AG04450 (cell line): ENCODE measurements around the gene RIPK4. TPM values are rescaled to one million over a fixed set of nuclear protein-coding genes. Genes with fewer than 3 reads are reported as not detected.

Source experiments
- CTCF ChIA-PET: fragments of 300-600, 350-600 bp; formaldehyde crosslinking; extraction: SDS; loops from one replicate; lab custom pipeline; 2022; ENCODE audit warnings: antibody characterized with exemption, inconsistent platforms; lab: Charles Lee
- POLR2A ChIA-PET: fragments of 350-600 bp; formaldehyde crosslinking; extraction: SDS; loops from one replicate; lab custom pipeline; 2021; ENCODE audit warnings: antibody characterized with exemption, inconsistent platforms; lab: Yijun Ruan, JAX
- DNase-seq: peaks from one replicate; pipeline ENCODE4 v3.0.0-alpha.2; 2011; ENCODE audit warnings: low read depth, low spot score
- H3K27ac ChIP-seq: one replicate; pipeline ENCODE4 v1.5.1; 2012; ENCODE audit warnings: low read depth, low read length, control low read depth
- H3K27me3 ChIP-seq: one replicate; pipeline ENCODE4 v1.6.0; 2012; ENCODE audit warnings: low read length; ENCODE audit not compliant: control insufficient read depth, insufficient read depth
- H3K4me3 ChIP-seq: 2 replicates; pipeline ENCODE4 v1.5.1; 2011; ENCODE audit warnings: mild to moderate bottlenecking, low read depth, low read length, control low read depth
- H3K9me3 ChIP-seq: 2 replicates; pipeline ENCODE4 v1.5.1; 2012; ENCODE audit warnings: low read length; ENCODE audit not compliant: control insufficient read depth, insufficient read depth
- polyA plus RNA-seq: library from polyadenylated mRNA; depleted of rRNA; stranded (reverse); fragments of >200 nt; gene quantifications from 2 replicates; pipeline ENCODE4 v1.2.3, GENCODE V29; 2011
- TF ChIP-seq, protein P1 (sequence below): IDR thresholded peaks from 2 replicates; pipeline ENCODE4 v1.5.1; 2011; ENCODE audit warnings: low read depth, low read length, control low read depth, inconsistent platforms

RIPK4 gene
- polyA plus RNA-seq, 1 experiment: not detected

DNA sequence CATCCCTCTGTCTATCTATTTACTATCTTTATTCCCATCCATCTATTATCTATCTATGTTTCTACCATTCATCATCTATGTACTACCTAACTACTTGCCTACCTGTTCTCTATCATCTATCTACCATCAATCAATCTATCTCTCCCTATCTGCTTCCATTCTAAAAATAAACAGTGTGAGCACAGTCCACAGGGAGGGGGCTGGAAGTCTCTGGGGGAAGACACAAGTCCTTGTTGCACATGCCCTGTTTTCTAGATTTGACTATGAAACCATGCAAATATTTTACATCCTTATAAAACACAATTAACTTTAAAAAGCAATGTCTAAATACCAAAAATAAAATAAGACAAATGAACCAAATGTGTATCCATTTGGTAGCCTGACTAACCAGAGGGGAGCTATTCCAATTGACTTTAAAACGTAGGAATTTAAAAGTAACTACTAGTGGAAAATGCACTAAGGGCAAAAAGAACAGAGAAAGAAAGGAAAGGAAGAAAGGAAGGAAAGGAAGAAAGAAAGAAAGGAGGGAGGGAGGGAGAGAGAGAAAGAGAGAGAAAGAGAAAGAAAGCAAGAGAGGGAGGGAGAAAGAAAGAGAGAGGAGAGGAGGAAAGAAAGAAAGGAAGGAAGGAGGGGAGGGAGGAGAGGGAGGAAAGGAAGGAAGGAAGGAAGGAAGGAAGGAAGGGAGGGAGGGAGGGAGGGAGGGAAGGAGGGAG, 13.6 kb upstream of the RIPK4 start:
- Histone ChIP-seq H3K27me3 (peaks cover 42% of the 10 kb centered on the region), H3K4me3 (no peak overlapping the region), H3K27ac (no peak overlapping the region), H3K9me3 (no peaks in the 10 kb centered on the region; the same call in 1 of the 2 replicates)
- POLR2A ChIA-PET: no interaction called here
- no peak for DNase-seq
- CTCF ChIA-PET: interaction anchor here (0.7 kb wide), 2 partner anchors 8 to 168 kb away, joined by 3 read pairs; no protein-coding TSS in a partner anchor
- TF ChIP-seq, protein P1, sequence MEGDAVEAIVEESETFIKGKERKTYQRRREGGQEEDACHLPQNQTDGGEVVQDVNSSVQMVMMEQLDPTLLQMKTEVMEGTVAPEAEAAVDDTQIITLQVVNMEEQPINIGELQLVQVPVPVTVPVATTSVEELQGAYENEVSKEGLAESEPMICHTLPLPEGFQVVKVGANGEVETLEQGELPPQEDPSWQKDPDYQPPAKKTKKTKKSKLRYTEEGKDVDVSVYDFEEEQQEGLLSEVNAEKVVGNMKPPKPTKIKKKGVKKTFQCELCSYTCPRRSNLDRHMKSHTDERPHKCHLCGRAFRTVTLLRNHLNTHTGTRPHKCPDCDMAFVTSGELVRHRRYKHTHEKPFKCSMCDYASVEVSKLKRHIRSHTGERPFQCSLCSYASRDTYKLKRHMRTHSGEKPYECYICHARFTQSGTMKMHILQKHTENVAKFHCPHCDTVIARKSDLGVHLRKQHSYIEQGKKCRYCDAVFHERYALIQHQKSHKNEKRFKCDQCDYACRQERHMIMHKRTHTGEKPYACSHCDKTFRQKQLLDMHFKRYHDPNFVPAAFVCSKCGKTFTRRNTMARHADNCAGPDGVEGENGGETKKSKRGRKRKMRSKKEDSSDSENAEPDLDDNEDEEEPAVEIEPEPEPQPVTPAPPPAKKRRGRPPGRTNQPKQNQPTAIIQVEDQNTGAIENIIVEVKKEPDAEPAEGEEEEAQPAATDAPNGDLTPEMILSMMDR: no peak

DNA sequence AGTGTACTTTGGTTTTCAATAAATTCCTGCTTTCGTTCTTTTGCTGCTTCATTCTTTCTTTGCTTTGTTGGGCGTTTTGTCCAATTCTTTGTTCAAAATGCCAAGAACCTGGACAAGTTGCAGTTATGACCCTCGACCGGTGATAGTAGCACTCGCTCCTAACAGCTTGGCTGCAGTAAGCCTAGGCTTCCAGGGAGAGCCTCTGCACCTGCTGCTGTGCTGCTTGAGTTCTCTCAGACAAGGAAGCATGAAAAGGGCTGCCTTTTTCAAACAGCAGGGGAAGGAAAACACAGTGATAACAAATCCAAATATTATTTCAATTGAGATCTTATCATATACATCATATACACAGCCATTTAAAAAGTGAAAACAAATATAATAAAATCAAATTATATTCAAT, 12.8 kb upstream of the RIPK4 start:
- H3K27ac ChIP-seq: no peak overlapping the region
- POLR2A ChIA-PET: no interaction called here
- H3K27me3 ChIP-seq: peaks cover 49% of the 10 kb centered on the region
- TF ChIP-seq, protein P1: no peak
- CTCF ChIA-PET: no interaction called here
- no peak overlapping the region for H3K4me3 ChIP-seq
- no peaks in the 10 kb centered on the region; the same call in 1 of the 2 replicates for H3K9me3 ChIP-seq
- no peak for DNase-seq

DNA sequence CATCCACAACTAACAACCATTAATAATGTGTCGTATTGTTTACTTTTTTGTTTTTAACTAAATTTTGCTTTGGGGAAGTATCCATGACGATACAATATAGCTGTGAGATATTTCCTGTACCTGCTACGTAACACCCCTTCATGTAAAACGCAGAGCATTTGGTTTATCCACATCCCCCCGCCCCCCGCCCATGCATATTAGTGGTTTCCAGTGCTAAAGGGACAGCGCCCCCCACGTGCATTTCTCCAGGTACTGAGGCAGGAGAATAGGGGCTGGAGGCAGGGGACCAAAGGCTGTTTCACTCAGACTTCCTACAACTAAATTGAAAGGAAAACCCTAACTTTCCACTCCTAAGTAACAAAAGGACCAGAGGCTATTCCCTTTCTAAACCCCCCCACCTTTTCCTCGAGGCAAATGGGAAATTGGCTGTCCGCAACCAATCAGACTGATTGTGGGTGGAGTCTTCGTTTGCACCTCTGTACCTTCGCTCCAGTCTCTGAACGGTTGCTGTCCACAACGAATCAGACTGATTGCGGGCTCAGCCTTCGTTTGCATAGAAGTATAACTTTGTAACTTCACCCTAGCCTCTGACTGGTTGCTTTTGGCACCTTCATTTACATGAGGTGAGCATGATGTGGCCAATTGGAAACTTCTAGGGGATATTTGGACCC, 12.2 kb upstream of the RIPK4 start:
- CTCF ChIA-PET: interaction anchor here (1.1 to 6.1 kb wide), 4 partner anchors 11 to 496 kb away, joined by 3 to 76 read pairs (median 17); no protein-coding TSS in a partner anchor
- Histone ChIP-seq H3K4me3 (no peak overlapping the region), H3K9me3 (no peaks in the 10 kb centered on the region), H3K27me3 (peaks cover 51% of the 10 kb centered on the region), H3K27ac (no peak overlapping the region)
- POLR2A ChIA-PET: no interaction called here
- DNase-seq: no peak
- TF ChIP-seq, protein P1: no peak

DNA sequence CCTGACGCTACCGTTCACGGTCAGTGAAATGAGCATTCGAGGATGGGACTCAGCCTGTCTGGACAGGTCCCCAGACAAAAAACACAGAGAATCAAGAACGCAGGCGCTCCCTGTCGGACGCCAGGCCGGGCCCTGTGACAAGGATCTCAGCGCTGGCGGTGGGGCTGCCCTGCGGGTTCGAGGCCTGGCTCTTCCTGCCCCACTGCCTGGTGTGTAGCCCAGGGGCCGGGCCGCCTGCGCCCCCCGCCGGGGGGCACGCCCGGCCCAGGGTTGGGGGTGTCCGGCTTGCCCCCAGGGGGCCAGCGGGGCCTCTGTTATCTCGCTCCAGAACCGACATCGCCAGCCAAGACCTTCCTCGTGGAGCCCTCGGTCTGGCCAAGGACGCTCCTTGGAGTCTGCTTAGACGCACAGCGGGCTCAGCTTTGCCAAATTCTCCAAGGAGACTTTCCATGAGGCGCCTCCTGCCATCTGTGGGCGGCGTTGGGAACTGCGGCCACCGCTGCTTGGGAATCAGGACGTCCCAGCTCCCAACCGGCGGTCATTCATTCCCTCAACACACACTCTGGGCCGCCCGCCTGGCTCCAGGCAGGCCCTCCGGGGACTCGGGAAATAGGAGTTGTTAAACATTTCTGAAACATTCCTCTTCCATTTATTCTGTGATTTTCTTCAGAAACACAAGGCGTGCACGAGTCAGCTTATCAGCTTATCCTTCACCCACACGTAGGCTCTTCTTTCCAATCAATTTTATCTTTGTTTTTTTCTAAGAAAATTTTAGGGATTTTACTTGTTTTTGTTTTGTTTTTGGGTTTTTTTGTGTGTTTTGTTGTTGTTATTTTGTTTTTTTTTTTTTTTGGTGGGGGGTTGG, 11.3 kb upstream of the RIPK4 start:
- CTCF ChIA-PET: interaction anchor here (0.7 to 6.1 kb wide), 8 partner anchors 9 to 495 kb away, joined by 3 to 76 read pairs (median 5); no protein-coding TSS in a partner anchor
- Histone ChIP-seq H3K27ac (no peak overlapping the region), H3K27me3 (peaks cover 51% of the 10 kb centered on the region), H3K9me3 (no peaks in the 10 kb centered on the region), H3K4me3 (no peak overlapping the region)
- peak; percentile 30 for DNase-seq
- TF ChIP-seq, protein P1: peak; percentile 77
- POLR2A ChIA-PET: no interaction called here
